SH-SY5Y (cell line): ENCODE measurements around the gene AKR1A1.

Experiments
- GATA2 ChIP-seq: IDR thresholded peaks from 2 replicates; pipeline ENCODE4 v1.6.1; 2011; ENCODE audit warnings: mild to moderate bottlenecking, low read depth, low read length
- GATA3 ChIP-seq: IDR thresholded peaks from 2 replicates; pipeline ENCODE4 v1.6.1; 2011; ENCODE audit warnings: low read depth, mild to moderate bottlenecking, low read length, moderate library complexity

Gene AKR1A1

GRCh38 chr1:45545553-45546310, 4.9 kb upstream of the AKR1A1 start:
- TF ChIP-seq GATA2 = no peak
- TF ChIP-seq GATA3 = no peak

GRCh38 chr1:45551684-45552083, 1.1 kb downstream of the AKR1A1 start:
- TF ChIP-seq GATA3 (no peak), GATA2 (no peak)

- TF ChIP-seq GATA2 = no peak
- TF ChIP-seq GATA3 = no peak
Observed at GRCh38 chr1:45552331-45552730, 1.7 kb downstream of the AKR1A1 start.

GRCh38 chr1:45554198-45554597, 3.6 kb downstream of the AKR1A1 start:
- TF ChIP-seq GATA2 (no peak), GATA3 (no peak)

- no peak for TF ChIP-seq GATA2
- no peak for TF ChIP-seq GATA3
Observed at GRCh38 chr1:45557422-45557944, 6.9 kb downstream of the AKR1A1 start.

GRCh38 chr1:45563843-45564242, 13.2 kb downstream of the AKR1A1 start:
- TF ChIP-seq GATA3 (no peak), GATA2 (no peak)

- TF ChIP-seq GATA2 (no peak), GATA3 (no peak)
Observed at GRCh38 chr1:45566722-45567121, 16.1 kb downstream of the AKR1A1 start.

- no peak for TF ChIP-seq GATA3
- TF ChIP-seq GATA2 = no peak
Observed at GRCh38 chr1:45567911-45568310, 17.3 kb downstream of the AKR1A1 start.

- TF ChIP-seq GATA3 (no peak), GATA2 (no peak)
Observed at GRCh38 chr1:45568421-45568820, 17.8 kb downstream of the AKR1A1 start.

- TF ChIP-seq GATA3 (no peak), GATA2 (no peak)
Observed at GRCh38 chr1:45569571-45569961, 18.9 kb downstream of the AKR1A1 start.

- TF ChIP-seq GATA3 (no peak), GATA2 (no peak)
Observed at GRCh38 chr1:45569962-45570581, 19.4 kb downstream of the AKR1A1 start.

- TF ChIP-seq GATA2 (no peak), GATA3 (no peak)
Observed at GRCh38 chr1:45570631-45571030, 20.0 kb downstream of the AKR1A1 start.

GRCh38 chr1:45573231-45573804, 22.7 kb downstream of the AKR1A1 start:
- TF ChIP-seq GATA3 = no peak
- no peak for TF ChIP-seq GATA2

- no peak for TF ChIP-seq GATA2
- TF ChIP-seq GATA3 = no peak
Observed at GRCh38 chr1:45574105-45574626, 23.5 kb downstream of the AKR1A1 start.
